Aorta (tissue), 5 donors: Measurements from ENCODE around the gene AP1S2. TPM values are rescaled to one million over a fixed set of nuclear protein-coding genes. Genes with fewer than 3 reads are reported as not detected.

Source experiments
- ATAC-seq: fragments of 200-7000 bp; cut with Tn5 transposase; one replicate; pipeline ENCODE4 v1.9.1; 2022; ENCODE audit warnings: moderate library complexity; ENCODE audit not compliant: low FRiP score
- DNase-seq, 2 donors: peaks; one replicate each; pipeline ENCODE4 v3.0.0-alpha.2; 2020
- H3K27ac ChIP-seq, 2 donors: one replicate each; pipeline ENCODE4 v1.5.1; 2013; ENCODE audit warnings: low read length in 2 of 2, mild to moderate bottlenecking in 2 of 2, moderate library complexity in 2 of 2, control low read depth in 1 of 2, inconsistent platforms in 1 of 2, low read depth in 1 of 2
- H3K27me3 ChIP-seq, 2 donors: one replicate each; pipeline ENCODE4 v1.6.1; 2013; ENCODE audit warnings: control low read depth in 1 of 2, low read length in 1 of 2, mild to moderate bottlenecking in 1 of 2, moderate library complexity in 1 of 2; ENCODE audit not compliant: insufficient read depth in 2 of 2, control insufficient read depth in 1 of 2
- H3K36me3 ChIP-seq, 2 donors: one replicate each; pipeline ENCODE4 v1.6.1; 2013; ENCODE audit warnings: control low read depth in 1 of 2, low read length in 1 of 2, mild to moderate bottlenecking in 1 of 2; ENCODE audit not compliant: insufficient read depth in 2 of 2, control insufficient read depth in 1 of 2
- H3K4me1 ChIP-seq, 2 donors: one replicate each; pipeline ENCODE4 v1.6.1; 2013; ENCODE audit warnings: low read length in 2 of 2, control low read depth in 1 of 2, mild to moderate bottlenecking in 1 of 2, moderate library complexity in 1 of 2; ENCODE audit not compliant: insufficient read depth in 2 of 2, control insufficient read depth in 1 of 2
- H3K4me3 ChIP-seq, 2 donors: one replicate each; pipeline ENCODE4 v1.5.1; 2013; ENCODE audit warnings: low read length in 2 of 2, control low read depth in 1 of 2, mild to moderate bottlenecking in 1 of 2
- H3K9me3 ChIP-seq: one replicate; pipeline ENCODE4 v1.6.1; 2013; ENCODE audit warnings: mild to moderate bottlenecking, low read length; ENCODE audit not compliant: control insufficient read depth
- WGBS, 2 donors: extraction: QIAGEN DNeasy Blood & Tissue Kit; methylation state at CpG; one replicate each; pipeline ENCODE4 v1.1.7; 2013; 5-methylcytosine and 5-hydroxymethylcytosine counted together
- intact Hi-C, 2 donors: fragments of 100-400 bp; cut with DNase I; formaldehyde crosslinking; loops; one replicate each; pipeline versions ENCODE4 v1.14.2 to v1.15.0; 2022
- polyA plus RNA-seq, 2 donors: library from polyadenylated mRNA; stranded (reverse); fragments of 200-250 nt; gene quantifications; one replicate each; pipeline ENCODE4 v1.2.3, GENCODE V29; 2013
- total RNA-seq, 2 donors: library from RNA; stranded (reverse); fragmentation: NEBNext Ultra II Directional; extraction: Animal tissue kit (Norgen Biotek cat#: 25700); gene quantifications; one replicate each; pipeline ENCODE4 v1.2.1, GENCODE V29; 2021
- donor health status: healthy with polysubstance abuse.
- donor health status: Bipolar disorder and iron deficiency.
- donor health status: DM: no; HTN: no; CAD: no.
- donor health status: DM: no; HTN: no; CAD: no.
- donor health status: DM: yes; HTN: yes; CAD: no.

AP1S2 gene
- total and polyA plus RNA-seq, 4 donors: 31.6 to 60.0 (median 52.5) TPM

DNA sequence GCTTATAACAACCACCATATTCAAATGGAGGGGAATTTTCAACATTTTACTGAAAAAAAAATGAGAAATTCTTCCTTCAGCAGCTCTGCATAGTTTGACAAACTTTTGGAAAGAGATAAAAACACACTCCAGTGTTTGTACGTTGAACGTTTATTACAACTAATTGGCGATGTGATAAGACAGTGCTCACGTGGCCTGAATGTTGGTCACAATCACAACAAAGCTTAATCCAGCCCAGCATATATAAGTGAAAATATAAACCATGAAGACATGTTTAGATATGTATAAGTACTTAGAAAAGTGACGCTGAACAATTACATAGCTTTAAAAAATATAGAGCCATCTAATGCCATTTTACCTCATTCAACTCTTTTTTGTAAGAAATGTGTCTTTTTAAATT, 28.7 kb downstream of the AP1S2 start:
- H3K9me3 ChIP-seq: no peaks in the 10 kb centered on the region
- H3K4me1 ChIP-seq: no peaks in the 10 kb centered on the region
- H3K36me3 ChIP-seq: no peaks in the 10 kb centered on the region
- no peak overlapping the region for H3K4me3 ChIP-seq
- ATAC-seq (no peak), DNase-seq (no peak)
- intact Hi-C loops: no loop called here
- H3K27me3 ChIP-seq: no peaks in the 10 kb centered on the region
- H3K27ac ChIP-seq: no peak overlapping the region
- 65 to 82% methylated on average over 5 of the region's 5 CpGs for WGBS, 2 donors

- WGBS, 2 donors: 92 to 93% methylated on average over 23 of the region's 23 CpGs
- no peaks in the 10 kb centered on the region for H3K36me3 ChIP-seq
- no peak for ATAC-seq
Observed at GRCh38 chrX:15822922-15823321, 31.7 kb downstream of the AP1S2 start.

DNA sequence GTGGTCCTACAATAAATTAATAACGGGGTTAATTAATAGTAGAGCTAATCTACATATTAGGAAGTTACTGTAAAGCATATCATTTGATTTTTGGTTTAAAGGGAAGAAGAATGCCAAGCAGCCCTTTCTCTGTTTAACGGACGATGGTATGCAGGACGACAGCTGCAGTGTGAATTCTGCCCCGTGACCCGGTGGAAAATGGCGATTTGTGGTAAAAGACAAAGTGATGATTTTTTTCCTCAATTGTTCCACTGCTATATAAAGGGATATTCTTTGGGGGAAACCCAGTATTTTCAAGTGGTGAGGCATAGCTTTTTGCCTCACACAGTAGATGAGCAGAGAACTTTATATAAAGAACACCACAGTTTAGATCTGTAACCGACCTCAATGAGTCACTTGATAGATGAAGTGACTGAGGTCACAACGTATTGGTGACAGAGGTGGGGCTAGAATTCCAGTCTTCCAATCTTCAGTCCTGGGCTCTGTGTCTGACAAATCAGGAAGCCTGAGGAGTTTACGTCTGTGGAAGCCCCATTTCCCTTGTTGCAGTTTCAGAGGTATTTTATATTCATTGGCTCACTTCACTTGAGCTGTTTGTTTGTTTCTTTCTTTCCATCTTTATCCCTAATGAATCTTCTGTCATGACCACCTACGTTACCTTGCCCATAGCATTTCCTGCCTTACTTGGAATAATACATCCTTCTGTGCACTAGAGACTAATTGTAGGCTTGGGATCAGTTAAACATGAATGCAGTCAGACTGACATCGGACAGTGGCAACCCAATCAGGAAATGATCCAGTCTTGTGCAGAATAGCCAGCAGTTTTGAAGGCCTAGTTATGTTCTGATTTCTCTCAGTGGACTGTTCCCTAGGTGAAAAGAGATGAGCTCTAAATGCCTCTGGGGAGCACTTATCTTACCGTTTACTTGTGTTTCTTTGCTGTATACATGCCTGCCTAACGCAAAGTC, 34.2 kb downstream of the AP1S2 start:
- ATAC-seq: no peak
- WGBS, 2 donors: 83 to 87% methylated on average over 14 of the region's 14 CpGs

More at GRCh38 chrX:15822922-15823321, 31.7 kb downstream of the AP1S2 start:
- no peak overlapping the region for H3K27ac ChIP-seq
- intact Hi-C loops: no loop called here
- DNase-seq: no peak
- H3K4me3 ChIP-seq: no peak overlapping the region
- H3K27me3 ChIP-seq: no peaks in the 10 kb centered on the region
- H3K4me1 ChIP-seq: no peaks in the 10 kb centered on the region
- H3K9me3 ChIP-seq: no peaks in the 10 kb centered on the region

GRCh38 chrX:15816886-15817285, 37.7 kb downstream of the AP1S2 start:
- DNase-seq (no peak), ATAC-seq (no peak)
- Histone ChIP-seq H3K36me3 (no peaks in the 10 kb centered on the region), H3K4me1 (no peaks in the 10 kb centered on the region), H3K27me3 (no peaks in the 10 kb centered on the region), H3K9me3 (no peaks in the 10 kb centered on the region), H3K27ac (no peak overlapping the region), H3K4me3 (no peak overlapping the region)
- 56 to 78% methylated on average over 4 of the region's 4 CpGs for WGBS, 2 donors
- intact Hi-C loops: no loop called here

More for the DNA sequence above, 34.2 kb downstream of the AP1S2 start:
- Histone ChIP-seq H3K4me1 (no peaks in the 10 kb centered on the region), H3K36me3 (no peaks in the 10 kb centered on the region), H3K9me3 (no peaks in the 10 kb centered on the region), H3K27ac (no peak overlapping the region), H3K4me3 (no peak overlapping the region), H3K27me3 (no peaks in the 10 kb centered on the region)
- intact Hi-C loops: no loop called here
- no peak for DNase-seq

GRCh38 chrX:15816438-15816809, 38.2 kb downstream of the AP1S2 start:
- H3K9me3 ChIP-seq: no peaks in the 10 kb centered on the region
- no peaks in the 10 kb centered on the region for H3K27me3 ChIP-seq
- H3K4me1 ChIP-seq: no peaks in the 10 kb centered on the region
- DNase-seq (no peak), ATAC-seq (no peak)
- 43 to 64% methylated on average over 1 of the region's 1 CpG for WGBS, 2 donors
- intact Hi-C loops: no loop called here
- no peak overlapping the region for H3K4me3 ChIP-seq
- H3K36me3 ChIP-seq: no peaks in the 10 kb centered on the region
- no peak overlapping the region for H3K27ac ChIP-seq

DNA sequence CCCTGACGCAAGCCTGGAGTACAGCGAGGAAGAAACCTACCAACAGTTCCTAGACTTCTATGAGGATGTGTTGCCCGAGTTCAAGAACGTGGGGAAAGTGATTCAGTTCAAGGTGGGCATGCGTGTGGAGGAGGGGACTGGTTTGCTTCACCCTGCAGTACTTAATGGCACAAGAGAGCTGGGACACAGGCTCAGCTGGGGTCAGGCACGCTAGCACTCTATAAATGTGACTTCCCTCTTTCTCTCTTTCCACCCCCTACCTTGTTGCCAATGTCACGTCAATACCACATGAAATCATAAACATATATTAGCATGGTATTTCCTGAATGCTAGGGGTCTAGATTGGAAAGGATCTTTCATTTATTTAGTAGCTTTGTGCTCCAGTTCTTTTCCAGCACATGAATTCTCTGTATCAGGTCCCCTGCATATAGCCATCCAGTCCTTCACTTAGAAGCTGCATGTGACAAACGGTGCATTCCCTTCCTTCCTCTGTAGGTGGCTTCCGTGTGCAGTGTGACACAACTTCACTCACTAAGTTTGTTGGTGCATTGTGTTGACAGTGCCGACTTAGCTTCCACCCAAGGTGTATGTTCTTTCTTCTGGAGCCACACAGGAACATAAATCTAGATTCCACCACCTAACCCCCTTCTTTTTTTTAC, 38.7 kb downstream of the AP1S2 start:
- H3K27ac ChIP-seq: no peak overlapping the region
- H3K27me3 ChIP-seq: no peaks in the 10 kb centered on the region
- no peak overlapping the region for H3K4me3 ChIP-seq
- WGBS, 2 donors: 66 to 83% methylated on average over 10 of the region's 10 CpGs
- no peaks in the 10 kb centered on the region for H3K4me1 ChIP-seq
- H3K36me3 ChIP-seq: no peaks in the 10 kb centered on the region
- DNase-seq (no peak), ATAC-seq (peak; percentile 63)
- no peaks in the 10 kb centered on the region for H3K9me3 ChIP-seq
- intact Hi-C loops: no loop called here

GRCh38 chrX:15814771-15815365, 39.7 kb downstream of the AP1S2 start:
- Histone ChIP-seq H3K27ac (no peak overlapping the region), H3K36me3 (peaks cover 0 to 2% of the 10 kb centered on the region in 2 donors), H3K9me3 (no peaks in the 10 kb centered on the region), H3K4me3 (no peak overlapping the region), H3K27me3 (no peaks in the 10 kb centered on the region), H3K4me1 (no peaks in the 10 kb centered on the region)
- no peak for ATAC-seq
- 81 to 88% methylated on average over 6 of the region's 6 CpGs for WGBS, 2 donors
- DNase-seq: no peak
- intact Hi-C loops: no loop called here

- intact Hi-C loops: no loop called here
- 93 to 96% methylated on average over 1 of the region's 1 CpG for WGBS, 2 donors
Observed at GRCh38 chrX:15813416-15813815, 41.2 kb downstream of the AP1S2 start.

More at GRCh38 chrX:15813416-15813815, 41.2 kb downstream of the AP1S2 start:
- Histone ChIP-seq H3K36me3 (peaks cover 0 to 4% of the 10 kb centered on the region in 2 donors), H3K9me3 (no peaks in the 10 kb centered on the region), H3K27me3 (no peaks in the 10 kb centered on the region), H3K4me1 (no peaks in the 10 kb centered on the region), H3K4me3 (no peak overlapping the region), H3K27ac (no peak overlapping the region)
- DNase-seq: no peak
- ATAC-seq: no peak
